ENCODE results near the gene SMIM33.

DNA sequence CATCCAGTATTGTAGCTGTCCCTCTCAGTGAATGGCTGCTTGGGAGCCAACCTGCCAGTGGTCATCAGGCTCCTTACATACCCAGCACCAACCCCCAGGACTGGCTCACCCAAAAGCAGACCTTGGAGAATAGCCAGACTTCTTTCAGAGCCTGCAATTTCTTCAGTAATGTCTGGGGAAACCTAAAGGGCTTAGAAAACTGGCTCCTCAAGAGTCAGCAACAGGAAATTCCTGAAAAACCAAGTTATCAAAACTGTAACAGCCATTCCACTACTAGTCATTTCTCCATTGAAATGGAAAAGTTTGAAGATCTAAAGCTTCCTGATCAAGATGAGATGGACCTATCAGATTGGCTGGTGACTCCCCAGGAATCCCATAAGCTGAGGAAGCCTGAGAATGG lies 24.0 kb downstream of the SMIM33 start:
- TF ChIP-seq, protein P1, sequence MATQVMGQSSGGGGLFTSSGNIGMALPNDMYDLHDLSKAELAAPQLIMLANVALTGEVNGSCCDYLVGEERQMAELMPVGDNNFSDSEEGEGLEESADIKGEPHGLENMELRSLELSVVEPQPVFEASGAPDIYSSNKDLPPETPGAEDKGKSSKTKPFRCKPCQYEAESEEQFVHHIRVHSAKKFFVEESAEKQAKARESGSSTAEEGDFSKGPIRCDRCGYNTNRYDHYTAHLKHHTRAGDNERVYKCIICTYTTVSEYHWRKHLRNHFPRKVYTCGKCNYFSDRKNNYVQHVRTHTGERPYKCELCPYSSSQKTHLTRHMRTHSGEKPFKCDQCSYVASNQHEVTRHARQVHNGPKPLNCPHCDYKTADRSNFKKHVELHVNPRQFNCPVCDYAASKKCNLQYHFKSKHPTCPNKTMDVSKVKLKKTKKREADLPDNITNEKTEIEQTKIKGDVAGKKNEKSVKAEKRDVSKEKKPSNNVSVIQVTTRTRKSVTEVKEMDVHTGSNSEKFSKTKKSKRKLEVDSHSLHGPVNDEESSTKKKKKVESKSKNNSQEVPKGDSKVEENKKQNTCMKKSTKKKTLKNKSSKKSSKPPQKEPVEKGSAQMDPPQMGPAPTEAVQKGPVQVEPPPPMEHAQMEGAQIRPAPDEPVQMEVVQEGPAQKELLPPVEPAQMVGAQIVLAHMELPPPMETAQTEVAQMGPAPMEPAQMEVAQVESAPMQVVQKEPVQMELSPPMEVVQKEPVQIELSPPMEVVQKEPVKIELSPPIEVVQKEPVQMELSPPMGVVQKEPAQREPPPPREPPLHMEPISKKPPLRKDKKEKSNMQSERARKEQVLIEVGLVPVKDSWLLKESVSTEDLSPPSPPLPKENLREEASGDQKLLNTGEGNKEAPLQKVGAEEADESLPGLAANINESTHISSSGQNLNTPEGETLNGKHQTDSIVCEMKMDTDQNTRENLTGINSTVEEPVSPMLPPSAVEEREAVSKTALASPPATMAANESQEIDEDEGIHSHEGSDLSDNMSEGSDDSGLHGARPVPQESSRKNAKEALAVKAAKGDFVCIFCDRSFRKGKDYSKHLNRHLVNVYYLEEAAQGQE (IDR thresholded peaks at IDR 0.05; ENCODE audit: low read depth, low read length) = no peak
- TF ChIP-seq RAD21 (IDR thresholded peaks at IDR 0.05; ENCODE audit: low read length) (no peak), JUND (IDR thresholded peaks at IDR 0.05) (0 out of 2 replicates have a peak, but pooled peaks have one; percentile 11), POLR2AphosphoS5 (IDR thresholded peaks at IDR 0.05; ENCODE audit: low read depth, low read length) (no peak), NRF1 (IDR thresholded peaks at IDR 0.05; ENCODE audit: low read depth, low read length) (no peak), SMC3 (IDR thresholded peaks at IDR 0.05; ENCODE audit: low read depth, low read length) (no peak), EP300 (IDR thresholded peaks at IDR 0.05; ENCODE audit: borderline replicate concordance in 1 of 2, low read depth in 1 of 2, low read length in 1 of 2) (peak in 1 of 2 experiments; percentile 51; a peak in 1 of 4 replicates), GABPA (IDR thresholded peaks at IDR 0.05; ENCODE audit: low read depth) (0 out of 2 replicates have a peak, but pooled peaks have one; percentile 31), CHD2 (IDR thresholded peaks at IDR 0.05; ENCODE audit: low read length, partially characterized antibody) (no peak)
- TF ChIP-seq, protein P2, sequence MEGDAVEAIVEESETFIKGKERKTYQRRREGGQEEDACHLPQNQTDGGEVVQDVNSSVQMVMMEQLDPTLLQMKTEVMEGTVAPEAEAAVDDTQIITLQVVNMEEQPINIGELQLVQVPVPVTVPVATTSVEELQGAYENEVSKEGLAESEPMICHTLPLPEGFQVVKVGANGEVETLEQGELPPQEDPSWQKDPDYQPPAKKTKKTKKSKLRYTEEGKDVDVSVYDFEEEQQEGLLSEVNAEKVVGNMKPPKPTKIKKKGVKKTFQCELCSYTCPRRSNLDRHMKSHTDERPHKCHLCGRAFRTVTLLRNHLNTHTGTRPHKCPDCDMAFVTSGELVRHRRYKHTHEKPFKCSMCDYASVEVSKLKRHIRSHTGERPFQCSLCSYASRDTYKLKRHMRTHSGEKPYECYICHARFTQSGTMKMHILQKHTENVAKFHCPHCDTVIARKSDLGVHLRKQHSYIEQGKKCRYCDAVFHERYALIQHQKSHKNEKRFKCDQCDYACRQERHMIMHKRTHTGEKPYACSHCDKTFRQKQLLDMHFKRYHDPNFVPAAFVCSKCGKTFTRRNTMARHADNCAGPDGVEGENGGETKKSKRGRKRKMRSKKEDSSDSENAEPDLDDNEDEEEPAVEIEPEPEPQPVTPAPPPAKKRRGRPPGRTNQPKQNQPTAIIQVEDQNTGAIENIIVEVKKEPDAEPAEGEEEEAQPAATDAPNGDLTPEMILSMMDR (IDR thresholded peaks at IDR 0.05) = no peak
- TF ChIP-seq, protein P3, sequence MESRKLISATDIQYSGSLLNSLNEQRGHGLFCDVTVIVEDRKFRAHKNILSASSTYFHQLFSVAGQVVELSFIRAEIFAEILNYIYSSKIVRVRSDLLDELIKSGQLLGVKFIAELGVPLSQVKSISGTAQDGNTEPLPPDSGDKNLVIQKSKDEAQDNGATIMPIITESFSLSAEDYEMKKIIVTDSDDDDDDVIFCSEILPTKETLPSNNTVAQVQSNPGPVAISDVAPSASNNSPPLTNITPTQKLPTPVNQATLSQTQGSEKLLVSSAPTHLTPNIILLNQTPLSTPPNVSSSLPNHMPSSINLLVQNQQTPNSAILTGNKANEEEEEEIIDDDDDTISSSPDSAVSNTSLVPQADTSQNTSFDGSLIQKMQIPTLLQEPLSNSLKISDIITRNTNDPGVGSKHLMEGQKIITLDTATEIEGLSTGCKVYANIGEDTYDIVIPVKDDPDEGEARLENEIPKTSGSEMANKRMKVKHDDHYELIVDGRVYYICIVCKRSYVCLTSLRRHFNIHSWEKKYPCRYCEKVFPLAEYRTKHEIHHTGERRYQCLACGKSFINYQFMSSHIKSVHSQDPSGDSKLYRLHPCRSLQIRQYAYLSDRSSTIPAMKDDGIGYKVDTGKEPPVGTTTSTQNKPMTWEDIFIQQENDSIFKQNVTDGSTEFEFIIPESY (IDR thresholded peaks at IDR 0.05; ENCODE audit: borderline replicate concordance, low read depth) = no peak
